Ascending aorta (tissue), 2 donors: ENCODE measurements around the gene DNAH14. TPM values are rescaled to one million over a fixed set of nuclear protein-coding genes. Genes with fewer than 3 reads are reported as not detected.
"Not testable (repeated sequence)": the region's sequence is repeated elsewhere in the genome, so short reads cannot be mapped to it uniquely, and the experiment has no call there.

Source experiments
- DNase-seq, 2 donors: peaks; one replicate each; pipeline ENCODE4 v3.0.0-alpha.2; 2019; ENCODE audit warnings: low spot score in 2 of 2
- H3K27ac ChIP-seq, 2 donors: fragments of 200-600 bp; sonication (generic); one replicate each; pipeline ENCODE4 v1.5.1; 2016 to 2017; ENCODE audit warnings: mild to moderate bottlenecking in 1 of 2
- H3K27me3 ChIP-seq: fragments of 200-600 bp; sonication (generic); one replicate; pipeline ENCODE4 v1.5.1; 2017
- H3K36me3 ChIP-seq, 2 donors: fragments of 200-600 bp; sonication (generic); one replicate each; pipeline ENCODE4 v1.5.1; 2016
- H3K4me1 ChIP-seq, 2 donors: fragments of 200-600 bp; sonication (generic); one replicate each; pipeline ENCODE4 v1.5.1; 2016 to 2017; ENCODE audit warnings: mild to moderate bottlenecking in 1 of 2
- H3K4me3 ChIP-seq, 2 donors: fragments of 200-600 bp; sonication (generic); one replicate each; pipeline ENCODE4 v1.5.1; 2016 to 2017; ENCODE audit warnings: mild to moderate bottlenecking in 1 of 2
- H3K9me3 ChIP-seq, 2 donors: fragments of 200-600 bp; sonication (generic); one replicate each; pipeline ENCODE4 v1.5.1; 2016
- CTCF ChIP-seq, 3 experiments: fragments of 200-600 bp in 2 of 3; fragments of 450-650 bp in 1 of 3; sonication (generic) in 2 of 3; IDR thresholded peaks; one replicate each; pipeline ENCODE4 v1.5.1; 2016 to 2019; ENCODE audit warnings: antibody characterized with exemption in 3 of 3, mild to moderate bottlenecking in 1 of 3, moderate library complexity in 1 of 3
- intact Hi-C: fragments of 100-400 bp; cut with DNase I; formaldehyde crosslinking; loops from one replicate; pipeline ENCODE4 v1.15.1; 2023
- total RNA-seq: library from RNA; depleted of rRNA; stranded (reverse); fragments of >200 nt; gene quantifications from one replicate; pipeline ENCODE4 v1.1.0, GENCODE V29; 2016

The DNAH14 gene
- total RNA-seq, 1 donor from 2014 or later = 1.4 TPM

DNA sequence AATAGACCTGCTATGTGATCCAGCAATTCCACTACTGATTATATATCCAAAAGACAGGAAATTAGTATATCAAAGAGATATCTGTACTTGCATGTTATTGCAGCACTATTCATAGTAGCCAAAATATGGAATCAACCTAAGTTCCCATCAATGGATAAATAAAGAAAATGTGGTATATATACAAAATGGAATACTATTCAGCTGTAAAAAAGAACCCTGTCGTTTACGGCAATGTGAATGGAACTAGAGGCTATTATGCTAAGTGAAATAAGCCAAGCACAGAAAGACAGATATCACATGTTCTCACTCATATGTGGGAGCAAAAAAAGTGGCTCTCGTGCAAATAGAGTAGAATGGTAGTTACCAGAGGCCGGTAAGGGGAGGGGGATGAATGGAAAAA lies 9.2 kb downstream of the DNAH14 start:
- intact Hi-C loops = no loop called here
- H3K9me3 ChIP-seq = peaks cover 0 to 3% of the 10 kb centered on the region in 2 donors
- no peak for TF ChIP-seq CTCF (IDR thresholded peaks at IDR 0.05)

GRCh38 chr1:224939844-224940425 lies 10.5 kb downstream of the DNAH14 start:
- no peaks in the 10 kb centered on the region for H3K9me3 ChIP-seq
- TF ChIP-seq CTCF (IDR thresholded peaks at IDR 0.05) = no peak
- intact Hi-C loops = no loop called here
- DNase-seq = no peak
- no peak overlapping the region for H3K27ac ChIP-seq
- H3K4me3 ChIP-seq = no peak overlapping the region
- H3K4me1 ChIP-seq = no peaks in the 10 kb centered on the region
- no peaks in the 10 kb centered on the region for H3K27me3 ChIP-seq
- H3K36me3 ChIP-seq = no peaks in the 10 kb centered on the region

More for the DNA sequence above, 9.2 kb downstream of the DNAH14 start:
- no peak overlapping the region for H3K4me3 ChIP-seq
- H3K27me3 ChIP-seq = no peaks in the 10 kb centered on the region
- no peak for DNase-seq
- no peak overlapping the region for H3K27ac ChIP-seq
- no peaks in the 10 kb centered on the region for H3K36me3 ChIP-seq
- no peaks in the 10 kb centered on the region for H3K4me1 ChIP-seq

GRCh38 chr1:224940735-224941134 lies 11.3 kb downstream of the DNAH14 start:
- H3K36me3 ChIP-seq, DNase-seq, H3K4me3 ChIP-seq, H3K4me1 ChIP-seq, intact Hi-C loops, H3K27me3 ChIP-seq, H3K9me3 ChIP-seq, H3K27ac ChIP-seq: not testable (repeated sequence)

- H3K4me1 ChIP-seq, H3K27ac ChIP-seq, DNase-seq, intact Hi-C loops, H3K4me3 ChIP-seq, H3K27me3 ChIP-seq, H3K36me3 ChIP-seq, H3K9me3 ChIP-seq: not testable (repeated sequence)
Observed at GRCh38 chr1:224945651-224946348, 16.3 kb downstream of the DNAH14 start.

GRCh38 chr1:224946349-224946691 lies 16.8 kb downstream of the DNAH14 start:
- H3K36me3 ChIP-seq, intact Hi-C loops, H3K9me3 ChIP-seq, H3K27me3 ChIP-seq, H3K4me3 ChIP-seq, H3K27ac ChIP-seq, DNase-seq, H3K4me1 ChIP-seq: not testable (repeated sequence)

DNA sequence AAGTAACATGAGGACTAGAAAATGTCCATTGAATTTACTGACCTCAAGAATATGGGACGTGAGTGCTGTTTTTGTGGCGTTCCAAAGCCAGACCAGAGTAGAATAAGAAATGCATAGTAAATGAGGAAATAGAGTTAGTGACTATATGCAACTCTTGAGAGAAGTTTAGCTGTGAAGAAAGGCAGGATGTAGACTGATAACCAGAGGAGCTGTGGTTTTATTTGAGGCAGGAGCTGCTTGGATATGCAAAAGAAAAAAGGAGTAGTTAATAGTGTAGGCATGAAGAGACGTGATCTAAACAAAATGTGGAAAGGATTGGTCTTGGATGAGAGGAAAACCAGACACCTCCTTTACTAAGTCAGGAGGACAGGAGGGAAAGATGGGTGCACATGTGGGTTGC lies 28.2 kb downstream of the DNAH14 start:
- Histone ChIP-seq H3K27me3 (no peaks in the 10 kb centered on the region), H3K9me3 (no peaks in the 10 kb centered on the region), H3K4me1 (no peaks in the 10 kb centered on the region), H3K4me3 (no peak overlapping the region), H3K27ac (no peak overlapping the region), H3K36me3 (no peaks in the 10 kb centered on the region)
- no peak for TF ChIP-seq CTCF (IDR thresholded peaks at IDR 0.05)
- DNase-seq = no peak
- intact Hi-C loops = no loop called here

GRCh38 chr1:224958490-224958889 lies 29.0 kb downstream of the DNAH14 start:
- no peak overlapping the region for H3K27ac ChIP-seq
- DNase-seq = no peak
- intact Hi-C loops = no loop called here
- H3K4me1 ChIP-seq = no peaks in the 10 kb centered on the region
- no peaks in the 10 kb centered on the region for H3K36me3 ChIP-seq
- TF ChIP-seq CTCF (IDR thresholded peaks at IDR 0.05) = no peak
- no peaks in the 10 kb centered on the region for H3K9me3 ChIP-seq
- H3K27me3 ChIP-seq = no peaks in the 10 kb centered on the region
- no peak overlapping the region for H3K4me3 ChIP-seq
